Measurements from ENCODE around the gene RNGTT.
"Not testable (repeated sequence)": the region's sequence is repeated elsewhere in the genome, so short reads cannot be mapped to it uniquely, and the experiment has no call there.

Gene RNGTT

GRCh38 chr6:88910922-88911778, 52.3 kb downstream of the RNGTT start:
- no peak for TF ChIP-seq CTCF (conservative IDR thresholded peaks at IDR 0.05; ENCODE audit: low read length)
- H3K4me3 ChIP-seq (ENCODE audit: low read length): no peak overlapping the region
- peak; percentile 20 for DNase-seq (ENCODE audit: low read depth)

DNA sequence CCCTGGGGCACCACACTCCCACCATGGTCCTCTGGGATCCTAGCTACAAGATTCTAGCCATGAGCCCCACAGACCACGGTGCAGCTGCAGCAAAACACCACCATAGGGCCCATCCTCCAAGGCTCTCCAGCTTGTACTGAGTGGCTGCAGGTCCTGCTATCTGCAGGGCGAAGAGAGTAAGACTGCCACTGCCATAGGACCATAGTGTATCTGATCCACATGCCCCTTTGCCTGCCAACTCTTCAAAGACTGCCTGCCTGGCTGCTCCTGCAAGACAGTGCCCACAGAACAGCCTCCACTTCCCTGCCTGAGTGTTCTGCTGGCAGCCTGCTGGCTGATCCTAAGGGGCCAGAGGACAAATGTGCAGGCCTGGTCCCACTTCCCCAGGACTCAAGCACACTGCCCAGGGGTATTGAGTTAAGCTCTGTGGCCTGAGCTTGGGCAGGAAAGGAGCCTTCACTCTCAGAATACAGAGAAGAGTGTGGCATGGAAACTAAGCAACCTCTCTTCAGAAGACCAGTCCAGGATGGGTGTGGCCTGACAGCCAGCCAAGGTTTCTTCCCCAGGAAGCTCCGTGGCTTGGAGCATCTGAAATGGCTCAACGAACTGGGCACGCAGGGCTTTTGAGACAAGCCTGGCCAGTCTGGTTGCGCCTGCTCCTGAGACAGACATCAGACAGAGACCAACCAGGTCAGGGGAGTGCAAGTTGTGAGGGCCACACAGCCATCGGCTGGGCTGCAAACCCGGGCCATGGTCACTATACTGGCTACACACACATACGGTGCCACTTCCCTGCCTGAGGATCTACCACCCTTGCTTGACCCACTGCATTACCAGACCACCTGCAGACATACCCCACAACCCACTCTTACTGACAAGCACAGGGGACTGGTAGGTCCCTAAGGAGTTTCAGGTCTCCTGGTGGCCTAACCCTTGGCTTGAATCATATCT, 54.5 kb downstream of the RNGTT start:
- no peak overlapping the region for H3K4me3 ChIP-seq (ENCODE audit: low read length)
- TF ChIP-seq CTCF (conservative IDR thresholded peaks at IDR 0.05; ENCODE audit: low read length): no peak
- peak; percentile 2 for DNase-seq (ENCODE audit: low read depth)

- not testable (repeated sequence) for H3K4me3 ChIP-seq (ENCODE audit: low read length); DNase-seq (ENCODE audit: low read depth)
These were observed 56.3 kb downstream of the RNGTT start for GRCh38 chr6:88907148-88907547.

- TF ChIP-seq CTCF (conservative IDR thresholded peaks at IDR 0.05; ENCODE audit: low read length): no peak
- no peak for DNase-seq (ENCODE audit: low read depth)
- no peak overlapping the region for H3K4me3 ChIP-seq (ENCODE audit: low read length)
These were observed 63.7 kb downstream of the RNGTT start for GRCh38 chr6:88899569-88900316.

DNA sequence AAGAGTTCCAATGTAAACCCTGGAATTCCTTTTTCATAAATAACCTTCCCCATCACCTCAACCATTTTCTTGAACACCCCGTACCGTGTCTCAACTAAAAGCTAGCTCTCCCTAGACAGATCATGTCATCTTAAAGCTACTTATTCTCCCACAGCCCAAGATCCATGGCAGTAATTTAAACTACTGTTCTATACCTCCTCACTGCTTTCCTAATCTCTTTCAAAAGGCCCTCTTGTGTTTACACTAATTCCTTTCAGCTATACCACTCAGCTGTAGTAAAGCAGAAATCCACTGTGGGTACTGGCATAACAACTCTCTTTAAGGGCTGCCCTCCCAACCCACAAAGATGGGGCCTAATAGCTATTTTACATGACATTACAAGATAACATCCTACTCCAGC, 67.5 kb downstream of the RNGTT start:
- H3K4me3 ChIP-seq (ENCODE audit: low read length): no peak overlapping the region
- DNase-seq (ENCODE audit: low read depth): no peak
- TF ChIP-seq CTCF (conservative IDR thresholded peaks at IDR 0.05; ENCODE audit: low read length): no peak

- DNase-seq (ENCODE audit: low read depth): no peak
- no peak overlapping the region for H3K4me3 ChIP-seq (ENCODE audit: low read length)
- TF ChIP-seq CTCF (conservative IDR thresholded peaks at IDR 0.05; ENCODE audit: low read length): no peak
These were observed 72.3 kb downstream of the RNGTT start for GRCh38 chr6:88890860-88891845.
